Measurements from ENCODE around the gene HPGDS.

- TF ChIP-seq, protein P1, sequence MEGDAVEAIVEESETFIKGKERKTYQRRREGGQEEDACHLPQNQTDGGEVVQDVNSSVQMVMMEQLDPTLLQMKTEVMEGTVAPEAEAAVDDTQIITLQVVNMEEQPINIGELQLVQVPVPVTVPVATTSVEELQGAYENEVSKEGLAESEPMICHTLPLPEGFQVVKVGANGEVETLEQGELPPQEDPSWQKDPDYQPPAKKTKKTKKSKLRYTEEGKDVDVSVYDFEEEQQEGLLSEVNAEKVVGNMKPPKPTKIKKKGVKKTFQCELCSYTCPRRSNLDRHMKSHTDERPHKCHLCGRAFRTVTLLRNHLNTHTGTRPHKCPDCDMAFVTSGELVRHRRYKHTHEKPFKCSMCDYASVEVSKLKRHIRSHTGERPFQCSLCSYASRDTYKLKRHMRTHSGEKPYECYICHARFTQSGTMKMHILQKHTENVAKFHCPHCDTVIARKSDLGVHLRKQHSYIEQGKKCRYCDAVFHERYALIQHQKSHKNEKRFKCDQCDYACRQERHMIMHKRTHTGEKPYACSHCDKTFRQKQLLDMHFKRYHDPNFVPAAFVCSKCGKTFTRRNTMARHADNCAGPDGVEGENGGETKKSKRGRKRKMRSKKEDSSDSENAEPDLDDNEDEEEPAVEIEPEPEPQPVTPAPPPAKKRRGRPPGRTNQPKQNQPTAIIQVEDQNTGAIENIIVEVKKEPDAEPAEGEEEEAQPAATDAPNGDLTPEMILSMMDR (IDR thresholded peaks at IDR 0.05), result no peak
- TF ChIP-seq POLR2A (IDR thresholded peaks at IDR 0.05), result no peak
Measured at GRCh38 chr4:94334476-94334875, 8.2 kb downstream of the HPGDS start.
